GM12874 (cell line): ENCODE results near the gene MAPK7.

Experiments used
- TF ChIP-seq, protein P1 (sequence below): IDR thresholded peaks from 2 replicates; pipeline ENCODE4 v1.5.1; 2011; ENCODE audit warnings: low read depth, mild to moderate bottlenecking, control low read depth, low read length, moderate library complexity; ENCODE audit not compliant: insufficient read depth

MAPK7 gene

DNA sequence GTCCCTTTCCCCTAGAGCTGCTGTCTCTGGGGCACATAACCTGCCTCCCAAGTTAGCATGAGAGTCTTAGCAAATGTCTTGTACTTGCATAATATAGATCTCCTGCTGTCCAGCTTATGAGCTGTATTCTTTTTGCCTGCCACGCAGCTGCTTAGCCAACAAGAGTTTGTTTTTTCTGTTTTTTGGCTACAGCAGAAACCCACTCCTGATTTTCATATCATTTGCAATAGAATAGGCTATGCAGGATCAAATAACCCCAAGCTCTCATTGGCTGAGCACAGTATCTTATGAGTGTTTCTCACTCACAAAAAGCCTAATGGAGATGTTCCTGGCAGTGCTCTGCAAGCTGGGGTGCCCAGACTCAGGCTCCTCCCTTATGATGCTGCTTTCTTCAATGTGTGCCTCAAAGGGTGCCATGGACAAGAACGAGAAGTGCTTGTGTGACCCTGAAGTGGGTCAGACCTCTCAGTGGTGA is 38.9 kb upstream of the MAPK7 start:
- TF ChIP-seq, protein P1, sequence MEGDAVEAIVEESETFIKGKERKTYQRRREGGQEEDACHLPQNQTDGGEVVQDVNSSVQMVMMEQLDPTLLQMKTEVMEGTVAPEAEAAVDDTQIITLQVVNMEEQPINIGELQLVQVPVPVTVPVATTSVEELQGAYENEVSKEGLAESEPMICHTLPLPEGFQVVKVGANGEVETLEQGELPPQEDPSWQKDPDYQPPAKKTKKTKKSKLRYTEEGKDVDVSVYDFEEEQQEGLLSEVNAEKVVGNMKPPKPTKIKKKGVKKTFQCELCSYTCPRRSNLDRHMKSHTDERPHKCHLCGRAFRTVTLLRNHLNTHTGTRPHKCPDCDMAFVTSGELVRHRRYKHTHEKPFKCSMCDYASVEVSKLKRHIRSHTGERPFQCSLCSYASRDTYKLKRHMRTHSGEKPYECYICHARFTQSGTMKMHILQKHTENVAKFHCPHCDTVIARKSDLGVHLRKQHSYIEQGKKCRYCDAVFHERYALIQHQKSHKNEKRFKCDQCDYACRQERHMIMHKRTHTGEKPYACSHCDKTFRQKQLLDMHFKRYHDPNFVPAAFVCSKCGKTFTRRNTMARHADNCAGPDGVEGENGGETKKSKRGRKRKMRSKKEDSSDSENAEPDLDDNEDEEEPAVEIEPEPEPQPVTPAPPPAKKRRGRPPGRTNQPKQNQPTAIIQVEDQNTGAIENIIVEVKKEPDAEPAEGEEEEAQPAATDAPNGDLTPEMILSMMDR = no peak

DNA sequence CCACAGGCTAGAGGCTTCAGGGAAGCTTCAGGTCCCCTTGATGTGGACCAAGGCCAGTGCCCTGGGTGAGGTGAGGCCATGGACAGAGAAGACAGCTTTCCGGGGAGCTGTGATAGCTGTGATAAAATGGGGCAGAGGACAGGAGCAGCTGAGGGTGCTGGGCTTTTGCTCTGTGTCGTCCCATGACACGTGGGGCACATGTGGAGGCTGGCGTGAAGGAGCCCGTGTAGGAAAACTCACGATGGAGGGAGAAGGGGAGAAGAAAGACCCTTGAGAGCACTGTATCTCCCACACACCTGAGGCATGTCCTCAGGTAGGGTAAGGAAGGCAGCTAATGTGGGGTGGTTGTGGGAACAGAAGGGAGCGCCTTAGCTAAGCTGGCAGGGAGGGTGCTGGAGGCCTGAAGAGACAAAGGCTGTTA is 37.1 kb upstream of the MAPK7 start:
- TF ChIP-seq, protein P1 = no peak

GRCh38 chr17:19341641-19342610 is 36.4 kb upstream of the MAPK7 start:
- TF ChIP-seq, protein P1 = no peak

DNA sequence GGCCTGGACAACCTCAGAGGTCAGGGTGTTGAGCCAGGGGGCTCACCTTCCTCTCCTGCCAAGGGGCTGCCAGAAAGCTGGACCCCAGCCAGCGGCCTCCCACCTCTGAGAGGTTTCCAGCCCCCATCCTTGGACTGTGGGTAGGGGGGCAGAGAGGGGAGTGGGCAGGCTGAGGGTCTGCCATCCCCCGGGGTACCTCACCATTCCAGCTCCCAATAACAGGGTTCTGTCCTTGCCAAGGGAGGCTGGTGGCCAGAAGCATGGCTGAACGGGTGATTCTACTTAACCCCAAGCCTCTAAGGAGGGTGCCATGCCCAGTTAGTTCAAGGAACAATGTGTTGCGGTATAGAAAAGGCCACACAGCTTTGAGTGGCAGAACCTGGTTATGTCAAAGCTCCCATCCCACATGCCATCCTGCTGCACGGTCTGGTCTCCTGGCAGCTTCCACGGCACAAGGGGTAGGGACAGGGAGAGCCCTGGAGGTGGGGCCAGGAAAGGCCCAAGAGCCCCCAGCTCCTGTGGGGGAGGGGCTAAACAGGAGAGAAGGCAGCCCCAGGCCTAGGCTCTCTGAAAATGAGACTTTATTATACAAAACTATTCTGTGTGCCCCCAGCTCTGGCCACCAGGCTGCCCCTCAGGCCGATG is 35.6 kb upstream of the MAPK7 start:
- TF ChIP-seq, protein P1 = no peak

DNA sequence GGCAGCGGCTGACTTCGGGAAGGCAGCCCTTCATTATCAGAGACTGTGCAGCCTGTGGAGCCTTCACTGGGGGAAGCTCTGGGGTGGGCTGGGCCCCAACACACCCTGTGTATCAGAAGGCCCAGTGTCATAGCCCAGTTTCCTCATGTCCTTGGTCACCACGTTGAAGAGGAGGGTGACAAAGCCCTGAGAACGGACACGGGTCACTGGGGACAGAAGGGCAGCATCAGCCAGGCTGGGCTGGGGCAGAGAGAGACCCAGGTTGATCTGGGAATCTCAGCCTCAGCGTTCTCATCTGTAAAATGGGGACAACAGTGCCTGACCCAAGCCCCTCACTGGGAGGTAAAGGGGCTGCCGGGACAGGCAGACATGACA is 35.1 kb upstream of the MAPK7 start:
- TF ChIP-seq, protein P1 = no peak

- TF ChIP-seq, protein P1 = no peak
Observed at GRCh38 chr17:19343671-19344151, 34.6 kb upstream of the MAPK7 start.
